HepG2 (cell line): Measurements from ENCODE around the gene GADL1. TPM values are rescaled to one million over a fixed set of nuclear protein-coding genes. Genes with fewer than 3 reads are reported as not detected.

Experiments used
- GATAD2A ChIP-seq: IDR thresholded peaks from 2 replicates; pipeline ENCODE4 v1.6.1; 2016
- JUN ChIP-seq: sonication (generic); formaldehyde crosslinking; IDR thresholded peaks from 2 replicates; pipeline ENCODE4 v1.4.0; 2020; ENCODE audit warnings: mild to moderate bottlenecking, missing genetic modification reagents
- KLF15 ChIP-seq: sonication (generic); formaldehyde crosslinking; IDR thresholded peaks from 2 replicates; pipeline ENCODE4 v1.8.1; 2023; ENCODE audit warnings: borderline replicate concordance, mild to moderate bottlenecking, inconsistent platforms, missing genetic modification reagents, mixed read lengths
- NCOA2 ChIP-seq: sonication (generic); formaldehyde crosslinking; IDR thresholded peaks from 2 replicates; pipeline ENCODE4 v1.8.0; 2022; ENCODE audit warnings: inconsistent platforms
- NR2F2 ChIP-seq: IDR thresholded peaks from 2 replicates; pipeline ENCODE4 v1.6.1; 2012; ENCODE audit warnings: low read depth, inconsistent platforms, borderline replicate concordance
- PCBP2 ChIP-seq: fragments of 200-400 bp; formaldehyde crosslinking; optimal IDR thresholded peaks from 2 replicates; pipeline ENCODE3; 2018; ENCODE audit warnings: low read length, low read depth; ENCODE audit not compliant: poor library complexity, severe bottlenecking
- PPARG ChIP-seq: conservative IDR thresholded peaks from 2 replicates; pipeline ENCODE4 v1.6.1; 2016; ENCODE audit warnings: missing biosample characterization, missing genetic modification reagents
- ZNF296 ChIP-seq: sonication (generic); formaldehyde crosslinking; conservative IDR thresholded peaks from 2 replicates; pipeline ENCODE4 v1.5.0; 2020; ENCODE audit warnings: mild to moderate bottlenecking, missing genetic modification reagents
- ZNF652 ChIP-seq: IDR thresholded peaks from 2 replicates; pipeline ENCODE4 v1.6.1; 2016; ENCODE audit warnings: low read depth, borderline replicate concordance
- polyA plus RNA-seq, 8 experiments: library from polyadenylated mRNA; depleted of rRNA in 3 of 8; stranded (reverse) in 7 of 8; unstranded in 1 of 8; fragments of >200 nt; fragmentation: Illumina TruSeq in 4 of 8; extraction: Trizol in 4 of 8; gene quantifications; 2 replicates each; pipeline versions ENCODE4 v1.2.1 to v1.2.3, GENCODE V29; 2011 to 2016; ENCODE audit warnings: low read depth in 4 of 8, missing spikeins in 1 of 8, mixed read lengths in 1 of 8; ENCODE audit not compliant: insufficient read depth in 1 of 8
- total RNA-seq, 5 experiments: library from RNA; depleted of rRNA; stranded (reverse); fragments of >200 nt; fragmentation: Illumina TruSeq; extraction: Trizol; gene quantifications; 2 replicates each; pipeline ENCODE4 v1.2.3, GENCODE V29; 2016; ENCODE audit warnings: low read depth in 1 of 5
- TF ChIP-seq, protein P1 (sequence below): sonication (generic); formaldehyde crosslinking; IDR thresholded peaks from 2 replicates; pipeline ENCODE4 v1.4.0; 2020; ENCODE audit warnings: mild to moderate bottlenecking, missing genetic modification reagents
- TF ChIP-seq, protein P2 (sequence below): IDR thresholded peaks from 2 replicates; pipeline ENCODE4 v1.6.1; 2016; ENCODE audit warnings: low read depth, control low read depth
- TF ChIP-seq, protein P3 (sequence below): sonication (generic); formaldehyde crosslinking; IDR thresholded peaks from 2 replicates; pipeline ENCODE4 v1.4.0; 2020; ENCODE audit warnings: missing genetic modification reagents, borderline replicate concordance
- TF ChIP-seq, protein P4 (sequence below): sonication (generic); formaldehyde crosslinking; IDR thresholded peaks from 2 replicates; pipeline ENCODE4 v1.4.0; 2020; ENCODE audit warnings: missing genetic modification reagents, borderline replicate concordance

Gene GADL1
- total and polyA plus RNA-seq, 2 of the 13 experiments (the other 11 are each of a cell fraction or from before 2014, with no cell fraction given), result not detected

DNA sequence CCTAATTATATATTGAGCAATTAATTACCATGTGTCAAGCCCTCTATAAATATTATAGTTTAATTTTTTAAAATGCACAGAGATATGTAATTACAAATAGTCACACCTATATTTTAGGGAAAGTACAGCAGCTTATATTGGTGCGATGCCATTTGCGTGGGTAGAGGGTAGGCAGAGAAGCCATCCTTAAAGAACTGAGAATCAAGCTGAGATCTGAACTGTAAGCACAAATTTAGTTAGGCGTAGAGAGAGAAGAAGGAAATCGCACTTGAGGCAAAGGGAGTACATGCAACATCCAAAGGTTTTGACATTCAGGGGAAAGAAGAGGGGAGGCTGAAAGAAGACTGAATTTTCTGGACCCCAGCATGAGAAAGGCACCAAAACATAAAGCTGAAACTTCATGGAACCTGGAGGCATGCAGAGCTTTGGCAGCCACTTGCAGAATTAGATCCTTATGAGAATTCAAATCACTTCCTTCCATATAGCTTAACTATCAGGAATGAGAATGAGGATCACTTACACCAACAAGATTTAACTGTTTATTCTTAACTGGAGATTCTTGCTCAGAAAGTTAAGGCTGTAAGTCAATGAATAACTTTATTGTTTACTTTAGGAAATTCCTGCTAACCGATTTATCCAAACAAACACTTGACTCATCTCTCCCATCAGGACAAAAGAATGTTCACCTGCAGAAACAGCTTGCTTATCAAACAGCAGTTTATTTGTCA is 173.7 kb downstream of the GADL1 start (continued):
- TF ChIP-seq, protein P1, sequence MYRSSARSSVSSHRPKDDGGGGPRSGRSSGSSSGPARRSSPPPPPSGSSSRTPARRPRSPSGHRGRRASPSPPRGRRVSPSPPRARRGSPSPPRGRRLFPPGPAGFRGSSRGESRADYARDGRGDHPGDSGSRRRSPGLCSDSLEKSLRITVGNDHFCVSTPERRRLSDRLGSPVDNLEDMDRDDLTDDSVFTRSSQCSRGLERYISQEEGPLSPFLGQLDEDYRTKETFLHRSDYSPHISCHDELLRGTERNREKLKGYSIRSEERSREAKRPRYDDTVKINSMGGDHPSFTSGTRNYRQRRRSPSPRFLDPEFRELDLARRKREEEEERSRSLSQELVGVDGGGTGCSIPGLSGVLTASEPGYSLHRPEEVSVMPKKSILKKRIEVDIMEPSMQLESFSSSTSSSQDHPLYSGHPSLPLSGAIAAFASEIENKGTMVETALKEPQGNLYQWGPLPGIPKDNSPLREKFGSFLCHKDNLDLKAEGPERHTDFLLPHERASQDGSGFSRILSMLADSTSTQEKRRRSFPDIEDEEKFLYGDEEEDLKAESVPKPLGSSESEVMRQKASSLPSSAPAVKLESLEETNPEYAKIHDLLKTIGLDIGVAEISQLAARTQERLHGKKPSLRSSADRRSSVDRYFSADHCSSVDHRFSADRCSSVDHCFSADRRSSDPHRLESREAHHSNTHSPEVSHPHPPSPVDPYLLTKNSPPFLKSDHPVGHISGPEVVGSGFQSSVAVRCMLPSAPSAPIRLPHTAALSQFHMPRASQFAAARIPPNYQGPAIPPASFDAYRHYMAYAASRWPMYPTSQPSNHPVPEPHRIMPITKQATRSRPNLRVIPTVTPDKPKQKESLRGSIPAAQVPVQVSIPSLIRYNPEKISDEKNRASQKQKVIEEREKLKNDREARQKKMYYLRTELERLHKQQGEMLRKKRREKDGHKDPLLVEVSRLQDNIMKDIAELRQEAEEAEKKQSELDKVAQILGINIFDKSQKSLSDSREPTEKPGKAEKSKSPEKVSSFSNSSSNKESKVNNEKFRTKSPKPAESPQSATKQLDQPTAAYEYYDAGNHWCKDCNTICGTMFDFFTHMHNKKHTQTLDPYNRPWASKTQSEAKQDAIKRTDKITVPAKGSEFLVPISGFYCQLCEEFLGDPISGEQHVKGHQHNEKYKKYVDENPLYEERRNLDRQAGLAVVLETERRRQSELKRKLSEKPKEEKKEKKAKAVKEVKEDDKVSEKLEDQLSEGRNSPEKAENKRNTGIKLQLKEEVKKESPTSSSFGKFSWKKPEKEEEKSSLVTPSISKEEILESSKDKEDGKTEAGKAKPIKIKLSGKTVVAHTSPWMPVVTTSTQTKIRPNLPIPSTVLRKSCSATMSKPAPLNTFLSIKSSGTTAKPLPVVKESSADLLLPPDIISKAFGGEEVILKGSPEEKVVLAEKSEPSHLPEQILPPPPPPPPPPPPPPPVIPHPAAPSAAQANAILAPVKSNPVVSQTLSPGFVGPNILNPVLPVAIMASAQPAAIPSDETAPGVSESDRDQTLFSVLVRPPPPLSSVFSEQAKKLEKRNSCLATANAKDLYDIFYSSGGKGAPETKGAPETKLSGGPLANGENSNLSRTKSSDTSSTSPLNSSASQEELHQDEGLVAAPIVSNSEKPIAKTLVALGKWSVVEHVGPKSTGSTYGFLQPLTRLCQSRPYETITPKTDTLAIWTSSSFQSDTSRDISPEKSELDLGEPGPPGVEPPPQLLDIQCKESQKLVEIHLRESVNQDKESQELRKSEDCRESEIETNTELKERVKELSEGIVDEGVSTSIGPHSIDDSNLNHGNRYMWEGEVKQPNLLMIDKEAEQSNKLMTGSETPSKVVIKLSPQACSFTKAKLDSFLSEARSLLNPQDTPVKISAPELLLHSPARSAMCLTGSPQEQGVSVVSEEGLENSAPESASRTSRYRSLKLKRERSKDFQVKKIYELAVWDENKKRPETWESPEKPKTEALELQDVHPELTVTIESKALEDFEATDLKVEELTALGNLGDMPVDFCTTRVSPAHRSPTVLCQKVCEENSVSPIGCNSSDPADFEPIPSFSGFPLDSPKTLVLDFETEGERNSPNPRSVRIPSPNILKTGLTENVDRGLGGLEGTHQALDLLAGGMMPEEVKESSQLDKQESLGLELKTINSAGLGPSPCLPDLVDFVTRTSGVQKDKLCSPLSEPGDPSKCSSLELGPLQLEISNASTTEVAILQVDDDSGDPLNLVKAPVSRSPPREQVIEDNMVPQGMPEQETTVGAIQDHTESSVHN (CRISPR knock-in tag), result no peak
- TF ChIP-seq ZNF296 (CRISPR knock-in tag), result no peak
- TF ChIP-seq GATAD2A, result peak; percentile 87
- TF ChIP-seq JUN (CRISPR knock-in tag), result peak; percentile 90
- TF ChIP-seq NR2F2, result no peak
- TF ChIP-seq ZNF652, result peak; percentile 79; the same call in 1 of the 2 replicates
- no peak for TF ChIP-seq PCBP2
- TF ChIP-seq, protein P2, sequence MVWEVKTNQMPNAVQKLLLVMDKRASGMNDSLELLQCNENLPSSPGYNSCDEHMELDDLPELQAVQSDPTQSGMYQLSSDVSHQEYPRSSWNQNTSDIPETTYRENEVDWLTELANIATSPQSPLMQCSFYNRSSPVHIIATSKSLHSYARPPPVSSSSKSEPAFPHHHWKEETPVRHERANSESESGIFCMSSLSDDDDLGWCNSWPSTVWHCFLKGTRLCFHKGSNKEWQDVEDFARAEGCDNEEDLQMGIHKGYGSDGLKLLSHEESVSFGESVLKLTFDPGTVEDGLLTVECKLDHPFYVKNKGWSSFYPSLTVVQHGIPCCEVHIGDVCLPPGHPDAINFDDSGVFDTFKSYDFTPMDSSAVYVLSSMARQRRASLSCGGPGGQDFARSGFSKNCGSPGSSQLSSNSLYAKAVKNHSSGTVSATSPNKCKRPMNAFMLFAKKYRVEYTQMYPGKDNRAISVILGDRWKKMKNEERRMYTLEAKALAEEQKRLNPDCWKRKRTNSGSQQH (CRISPR knock-in tag), result no peak
- 0 out of 2 replicates have a peak, but pooled peaks have one; percentile 38 for TF ChIP-seq PPARG
- TF ChIP-seq KLF15 (CRISPR knock-in tag), result no peak
- TF ChIP-seq, protein P3, sequence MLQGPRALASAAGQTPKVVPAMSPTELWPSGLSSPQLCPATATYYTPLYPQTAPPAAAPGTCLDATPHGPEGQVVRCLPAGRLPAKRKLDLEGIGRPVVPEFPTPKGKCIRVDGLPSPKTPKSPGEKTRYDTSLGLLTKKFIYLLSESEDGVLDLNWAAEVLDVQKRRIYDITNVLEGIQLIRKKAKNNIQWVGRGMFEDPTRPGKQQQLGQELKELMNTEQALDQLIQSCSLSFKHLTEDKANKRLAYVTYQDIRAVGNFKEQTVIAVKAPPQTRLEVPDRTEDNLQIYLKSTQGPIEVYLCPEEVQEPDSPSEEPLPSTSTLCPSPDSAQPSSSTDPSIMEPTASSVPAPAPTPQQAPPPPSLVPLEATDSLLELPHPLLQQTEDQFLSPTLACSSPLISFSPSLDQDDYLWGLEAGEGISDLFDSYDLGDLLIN (CRISPR knock-in tag), result no peak
- peak; percentile 72 for TF ChIP-seq NCOA2 (CRISPR knock-in tag)
- TF ChIP-seq, protein P4, sequence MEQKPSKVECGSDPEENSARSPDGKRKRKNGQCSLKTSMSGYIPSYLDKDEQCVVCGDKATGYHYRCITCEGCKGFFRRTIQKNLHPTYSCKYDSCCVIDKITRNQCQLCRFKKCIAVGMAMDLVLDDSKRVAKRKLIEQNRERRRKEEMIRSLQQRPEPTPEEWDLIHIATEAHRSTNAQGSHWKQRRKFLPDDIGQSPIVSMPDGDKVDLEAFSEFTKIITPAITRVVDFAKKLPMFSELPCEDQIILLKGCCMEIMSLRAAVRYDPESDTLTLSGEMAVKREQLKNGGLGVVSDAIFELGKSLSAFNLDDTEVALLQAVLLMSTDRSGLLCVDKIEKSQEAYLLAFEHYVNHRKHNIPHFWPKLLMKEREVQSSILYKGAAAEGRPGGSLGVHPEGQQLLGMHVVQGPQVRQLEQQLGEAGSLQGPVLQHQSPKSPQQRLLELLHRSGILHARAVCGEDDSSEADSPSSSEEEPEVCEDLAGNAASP, result no peak
